Measurements from ENCODE around the gene COLQ.

Gene COLQ

DNA sequence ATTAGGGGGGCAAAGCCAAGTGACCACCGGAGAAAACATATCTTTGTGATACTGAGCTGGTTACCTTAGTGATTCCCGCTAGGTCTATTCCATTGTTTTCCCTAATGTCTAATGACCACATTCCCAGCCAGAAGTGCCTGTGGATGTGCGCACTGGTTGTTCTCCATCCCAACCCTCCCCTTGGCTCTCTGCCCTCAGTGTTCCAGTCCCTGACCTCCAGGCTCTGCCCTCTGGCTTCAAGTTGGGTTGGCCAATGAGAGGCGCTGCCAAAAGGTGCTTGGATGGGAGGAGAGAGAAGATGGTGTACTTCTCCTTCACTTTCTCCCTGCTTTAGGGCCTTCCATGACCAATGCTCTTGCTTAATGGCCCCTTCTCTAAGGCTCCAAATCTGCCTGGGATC lies 2.4 kb downstream of the COLQ start:
- DNase-seq = no peak

- DNase-seq = no peak
These were observed 6.7 kb downstream of the COLQ start for GRCh38 chr3:15514663-15515340.

- DNase-seq = no peak
These were observed 7.5 kb downstream of the COLQ start for GRCh38 chr3:15513810-15514662.

DNA sequence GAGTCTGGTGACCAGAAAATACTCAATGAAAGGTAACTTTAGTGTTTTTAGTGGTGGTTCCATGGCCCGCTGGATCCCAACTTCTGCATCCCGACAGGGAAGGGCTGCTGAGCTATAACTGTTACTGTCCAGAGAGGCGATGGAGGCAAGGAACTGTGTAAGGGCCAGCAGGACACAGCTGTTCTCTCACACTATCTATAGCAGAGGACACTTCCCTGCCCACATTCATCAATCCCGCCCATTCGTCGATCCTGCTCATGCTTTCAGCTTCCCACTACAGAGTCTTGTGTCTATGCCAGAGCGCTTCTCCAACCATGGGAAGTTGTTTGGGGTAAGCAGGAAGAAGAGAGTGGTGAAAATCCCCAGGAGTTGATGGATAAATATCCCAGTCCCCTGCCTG lies 8.4 kb downstream of the COLQ start:
- DNase-seq = no peak

- DNase-seq = peak; percentile 73
These were observed 9.3 kb downstream of the COLQ start for GRCh38 chr3:15512166-15512565.

DNA sequence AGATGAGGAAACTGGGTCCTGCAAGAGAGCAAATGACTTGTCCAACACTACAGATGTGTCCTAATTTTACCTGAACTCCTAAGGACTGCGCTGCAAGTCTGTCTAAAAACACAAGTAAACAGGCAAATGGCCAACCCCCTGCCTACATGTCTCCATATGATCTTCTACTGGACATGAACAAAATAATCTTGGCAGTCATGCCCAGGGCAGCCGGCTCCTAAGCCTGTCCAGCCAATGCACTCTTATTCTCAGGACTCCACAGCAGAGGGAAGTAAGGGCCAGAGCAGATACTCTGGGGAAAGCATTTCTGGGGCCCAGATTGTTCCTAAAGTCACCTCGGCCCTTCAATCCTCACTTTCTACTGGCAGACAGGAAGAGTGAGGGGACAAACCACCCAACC lies 10.3 kb downstream of the COLQ start:
- no peak for DNase-seq

GRCh38 chr3:15510493-15510892 lies 11.0 kb downstream of the COLQ start:
- DNase-seq = no peak

DNA sequence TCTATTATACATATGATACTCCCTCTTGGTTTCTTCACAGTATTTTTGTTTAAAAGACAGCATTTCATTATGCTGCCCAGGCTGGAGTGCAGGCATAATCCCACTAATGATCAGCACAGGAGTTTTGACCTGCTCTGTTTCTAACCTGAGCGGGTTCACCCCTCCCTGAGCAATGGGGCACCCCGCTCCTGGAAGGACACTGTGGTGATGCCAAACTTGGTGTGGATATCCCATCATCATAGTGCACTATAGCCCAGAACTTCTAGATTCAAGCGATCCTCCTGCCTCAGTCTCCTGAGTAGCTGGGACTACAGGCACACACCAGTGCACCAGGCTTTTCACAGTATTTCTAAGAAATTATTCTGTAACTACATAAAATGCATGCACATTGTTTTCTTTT lies 14.9 kb downstream of the COLQ start:
- DNase-seq = no peak

DNA sequence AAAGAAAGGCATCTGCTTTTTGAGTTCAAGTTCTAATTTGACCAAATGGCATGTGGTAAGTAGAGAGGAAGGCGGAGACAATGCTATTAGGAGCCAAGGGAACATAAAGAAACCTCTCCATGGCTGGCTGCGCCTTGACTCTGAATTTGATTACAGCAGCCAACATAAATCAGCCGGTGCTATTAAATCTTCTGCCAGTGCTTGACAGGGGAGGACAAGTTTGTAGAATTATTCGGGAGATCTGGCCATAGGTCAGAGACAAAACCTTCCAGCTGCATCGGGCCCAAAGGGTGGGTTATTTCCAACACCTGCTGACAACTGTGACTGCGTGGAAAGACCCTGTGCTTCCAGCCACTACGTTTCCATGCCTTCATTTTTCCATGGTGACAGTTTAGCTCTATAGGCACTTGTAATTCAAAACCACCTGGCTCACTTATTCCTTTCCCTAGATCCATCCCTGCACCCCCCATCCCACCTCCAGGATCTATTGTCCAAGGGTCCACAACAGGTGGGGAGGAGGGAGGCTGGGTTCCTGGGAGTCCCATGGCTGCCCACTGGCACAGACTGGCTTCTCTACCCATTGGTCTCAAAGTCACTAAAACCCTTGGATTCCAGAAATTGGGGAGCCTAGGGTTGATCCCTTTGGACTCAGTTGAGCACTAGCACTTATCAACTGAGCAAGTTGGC lies 15.9 kb downstream of the COLQ start:
- DNase-seq = no peak

- DNase-seq = no peak
These were observed 18.9 kb downstream of the COLQ start for GRCh38 chr3:15502616-15503015.

GRCh38 chr3:15501126-15501525 lies 20.4 kb downstream of the COLQ start:
- no peak for DNase-seq

DNA sequence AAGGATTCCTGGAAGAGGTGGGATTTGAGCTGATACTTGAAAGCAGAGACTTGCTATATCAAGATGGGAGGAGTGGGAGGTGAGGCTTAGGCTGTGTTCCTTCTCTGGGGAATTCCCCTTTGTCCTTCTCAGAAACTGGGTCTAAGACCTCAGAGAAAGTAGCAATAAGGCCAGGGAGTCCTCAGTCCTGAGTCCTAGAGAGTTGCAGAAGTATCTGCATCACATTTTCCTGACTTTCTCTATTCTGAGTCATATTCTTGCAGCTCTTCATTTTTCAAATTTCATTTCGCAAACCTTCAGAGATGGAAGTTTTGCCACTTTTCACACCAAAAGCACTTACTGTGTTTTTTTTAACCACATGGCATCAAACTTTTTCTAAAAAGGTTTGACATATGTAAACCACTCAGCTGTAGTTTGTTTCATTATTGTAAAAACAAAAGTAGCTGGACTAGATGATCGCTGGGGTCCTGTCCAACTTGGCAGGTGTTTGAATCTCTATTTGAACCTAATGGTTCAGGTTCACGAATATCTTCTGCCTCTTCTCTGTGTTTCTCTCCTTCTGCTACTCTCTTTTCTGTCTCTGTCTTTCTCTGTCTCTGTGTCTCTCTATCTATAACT lies 21.3 kb downstream of the COLQ start:
- no peak for DNase-seq

GRCh38 chr3:15499536-15499935 lies 22.0 kb downstream of the COLQ start:
- DNase-seq = no peak

DNA sequence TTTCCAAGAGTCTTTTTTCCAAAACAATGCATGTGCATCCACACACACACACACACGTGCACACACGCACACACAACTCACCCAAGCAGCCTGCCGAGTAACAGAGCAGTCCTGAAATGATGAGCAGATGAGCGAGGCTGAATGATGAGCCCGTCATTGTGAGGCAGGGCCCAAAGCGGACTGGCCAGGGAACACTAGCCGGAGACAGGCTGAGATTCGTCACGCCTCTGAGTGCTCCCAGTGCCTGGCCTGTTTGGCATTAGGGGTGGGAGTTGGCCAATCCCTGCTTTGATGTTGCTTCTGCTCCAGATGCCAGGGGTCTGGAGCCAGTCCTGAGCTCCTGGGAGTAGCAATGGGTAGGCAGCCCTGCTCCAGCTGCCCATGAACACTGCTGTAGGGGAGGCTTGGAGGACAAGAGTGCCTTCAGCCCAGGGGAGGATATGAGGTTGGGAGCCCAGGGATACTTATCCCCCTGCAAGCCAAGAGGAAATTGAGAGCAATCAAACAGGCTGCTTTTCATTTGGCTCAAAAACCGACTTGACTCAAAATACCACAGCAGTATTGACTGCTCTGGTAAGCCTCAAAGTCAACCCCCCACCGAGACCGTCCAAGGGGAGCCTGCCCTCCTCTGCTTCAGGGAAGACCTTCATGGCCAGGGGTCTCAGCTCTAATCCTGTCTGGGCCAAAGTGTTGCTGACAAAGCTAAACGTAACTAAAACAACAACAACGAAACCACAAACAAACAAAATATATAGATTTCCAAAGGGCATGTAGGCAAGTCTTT lies 22.9 kb downstream of the COLQ start:
- DNase-seq = no peak

GRCh38 chr3:15497964-15498363 lies 23.5 kb downstream of the COLQ start:
- no peak for DNase-seq

- no peak for DNase-seq
These were observed 25.2 kb downstream of the COLQ start for GRCh38 chr3:15496341-15496664.

DNA sequence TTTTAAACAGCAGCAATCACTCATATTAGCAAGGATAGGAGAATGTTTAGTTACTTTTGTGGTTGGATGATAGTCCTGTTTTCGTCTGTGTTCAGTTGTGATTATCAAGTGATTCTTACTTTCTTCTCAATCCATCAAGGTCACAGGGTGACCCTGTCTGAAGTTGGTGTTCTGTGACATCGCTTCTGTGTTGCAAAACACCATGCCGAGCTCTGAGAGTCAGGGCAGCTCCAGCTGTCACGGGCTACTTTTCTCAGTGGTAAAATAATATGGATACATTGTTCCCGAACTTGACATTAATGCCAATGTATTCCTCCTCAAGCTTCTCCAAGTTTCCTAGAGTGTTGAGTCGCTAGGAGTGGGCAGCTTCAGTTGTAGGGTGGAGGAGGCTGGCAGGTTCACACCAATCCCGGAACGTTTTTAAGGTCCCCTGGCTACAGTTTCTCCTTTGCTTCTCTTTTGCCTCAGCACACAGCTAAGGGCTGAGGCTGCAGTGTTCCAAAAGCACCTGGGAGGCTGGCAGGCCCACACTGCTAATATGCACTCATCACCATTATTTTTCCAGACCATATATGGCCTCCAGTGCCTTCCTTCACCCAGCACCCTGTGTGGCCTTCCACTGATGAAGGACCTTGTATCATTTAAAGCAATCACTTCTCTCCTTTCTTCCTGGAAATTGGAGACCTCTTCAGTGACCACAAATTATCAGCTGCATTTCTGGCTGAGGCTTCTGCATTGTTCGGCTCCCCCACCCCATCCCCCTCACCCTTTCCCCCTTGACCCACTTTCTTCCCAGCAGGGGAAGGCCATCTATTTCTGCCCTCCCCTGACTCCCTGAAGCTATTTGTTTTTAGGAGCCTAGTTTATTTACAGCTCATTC lies 25.8 kb downstream of the COLQ start:
- DNase-seq = no peak

DNA sequence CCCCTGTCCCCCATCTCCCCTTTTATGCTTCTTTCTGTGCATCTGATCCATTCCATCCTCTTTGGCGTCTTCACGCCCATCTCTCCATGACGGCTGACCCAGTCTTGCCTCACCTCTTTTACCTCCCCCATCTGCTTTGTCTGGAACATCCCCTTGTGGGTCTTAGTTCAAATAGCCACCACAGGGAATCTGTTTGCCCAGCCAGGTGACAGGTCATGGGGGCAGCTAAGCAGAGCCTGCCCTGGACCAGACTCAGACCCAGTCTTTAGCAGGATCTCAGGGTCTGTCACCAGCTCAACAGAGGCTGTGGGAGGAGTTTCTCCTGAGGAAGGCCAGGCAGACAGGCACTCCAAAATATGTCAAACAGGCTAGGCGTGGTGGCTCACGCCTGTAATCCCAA lies 28.1 kb downstream of the COLQ start:
- no peak for DNase-seq

- no peak for DNase-seq
These were observed 28.6 kb downstream of the COLQ start for GRCh38 chr3:15492847-15493360.

DNA sequence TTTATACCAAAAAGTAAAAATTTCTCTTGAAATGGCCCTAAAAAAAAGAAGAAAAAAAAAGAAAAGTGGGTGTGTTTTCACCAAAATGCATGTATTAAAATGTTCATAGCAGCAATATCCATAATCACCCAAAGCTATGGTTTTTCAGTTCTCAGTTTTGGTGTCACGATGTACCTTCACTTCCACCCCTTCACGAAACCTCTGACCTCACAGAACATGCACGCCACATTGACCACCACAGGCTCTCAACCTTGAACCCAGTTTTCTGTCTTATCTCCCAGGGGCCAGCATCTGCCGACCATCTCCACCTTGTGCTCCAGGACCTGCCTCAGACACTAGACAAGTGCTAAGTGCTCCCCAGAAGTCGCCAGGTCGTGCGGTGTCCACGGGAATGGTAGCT lies 30.4 kb downstream of the COLQ start:
- DNase-seq = no peak

DNA sequence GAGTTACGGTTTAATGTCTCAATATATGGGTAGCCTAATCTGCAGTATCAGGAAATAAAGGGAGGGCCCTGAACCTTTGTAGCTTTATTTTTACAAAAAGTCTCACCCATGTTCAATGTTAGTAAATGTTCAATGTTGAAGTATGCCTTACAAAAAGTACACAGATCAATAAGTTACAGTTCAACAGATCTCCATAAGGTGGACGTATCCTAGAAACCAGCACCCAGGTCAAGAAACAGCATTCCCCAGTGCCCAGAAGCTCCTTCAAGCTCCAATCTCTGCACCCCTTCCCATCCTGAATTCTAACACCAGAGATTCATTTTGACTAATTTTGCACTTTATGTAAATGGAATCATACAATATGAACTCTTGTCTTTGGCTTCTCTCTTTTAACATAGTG lies 31.3 kb downstream of the COLQ start:
- DNase-seq = no peak

DNA sequence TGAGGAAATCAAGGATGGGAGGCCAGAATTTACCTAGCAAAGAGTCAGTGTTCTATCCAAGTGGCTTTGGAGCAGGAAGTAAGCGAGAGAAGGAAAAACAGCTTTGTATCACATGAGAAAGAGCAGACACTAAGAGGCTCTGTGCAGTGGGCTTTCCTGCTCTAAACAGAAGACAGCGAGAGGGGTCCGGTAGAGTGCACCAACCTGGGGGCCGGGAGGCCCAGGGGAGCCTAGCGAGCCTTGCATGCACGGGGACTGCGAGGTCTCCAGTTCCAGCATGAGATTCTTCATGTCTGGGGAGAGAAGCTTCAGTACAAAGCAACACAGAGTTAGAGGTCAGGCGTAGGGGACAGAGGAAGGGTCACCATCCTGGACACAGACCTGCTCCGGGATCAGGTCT lies 33.5 kb downstream of the COLQ start:
- DNase-seq = no peak
